ENCODE data around the gene AVPR2. TPM values are rescaled to one million over a fixed set of nuclear protein-coding genes. Genes with fewer than 3 reads are reported as not detected.

AVPR2 gene
- total RNA-seq, 1 experiment from 2014 or later: not detected

DNA sequence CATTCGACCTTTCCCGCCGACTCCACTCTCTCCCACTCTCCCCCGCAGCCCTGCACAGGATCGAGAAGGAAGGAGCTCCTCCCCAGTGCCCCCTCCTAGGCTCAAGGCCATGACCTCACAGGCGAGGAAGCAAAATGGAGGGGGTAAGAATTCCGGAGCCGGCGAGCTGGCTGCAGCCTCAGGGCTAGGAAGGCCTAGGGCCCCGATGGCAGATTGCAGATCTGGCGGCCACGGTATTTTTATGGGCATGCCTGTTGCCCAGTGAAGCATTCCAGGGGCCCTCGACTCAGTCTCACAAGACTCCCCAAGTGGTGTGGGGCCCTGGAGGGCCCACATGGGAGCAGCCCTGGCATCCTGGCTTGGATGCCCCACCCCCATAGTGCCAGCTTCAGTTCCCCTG, 17.6 kb upstream of the AVPR2 start:
- Histone ChIP-seq H3K27me3 (ENCODE audit: control insufficient read depth, insufficient read depth, low read length) (peaks cover 1% of the 10 kb centered on the region; the same call in 1 of the 2 replicates), H3K4me3 (ENCODE audit: insufficient read depth, low read depth, low read length) (peak overlapping the region; percentile 54), H3K36me3 (replicated peaks; ENCODE audit: control insufficient read depth, insufficient read depth, low read length) (no peaks in the 10 kb centered on the region)
- no peak for DNase-seq

DNA sequence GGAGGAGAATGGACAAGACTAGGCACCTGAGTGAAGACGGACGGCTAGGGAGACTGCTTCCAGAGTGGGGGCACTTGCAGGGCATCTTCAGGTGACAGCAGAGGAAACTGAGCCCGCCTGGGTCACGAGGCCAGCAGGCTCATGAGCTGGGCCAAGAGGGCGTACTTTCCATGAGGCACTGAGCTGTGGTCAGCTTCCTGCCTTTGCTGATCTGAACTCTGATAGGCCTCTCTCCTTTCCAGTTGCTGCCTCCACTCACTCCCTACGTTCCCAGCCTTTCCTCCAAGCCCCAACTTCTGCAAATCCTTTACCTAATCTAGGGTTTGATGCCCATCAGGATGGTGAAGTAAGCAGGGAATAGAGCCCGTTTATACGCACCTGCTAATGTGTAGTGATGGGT, 17.1 kb upstream of the AVPR2 start:
- no peaks in the 10 kb centered on the region for H3K36me3 ChIP-seq (replicated peaks; ENCODE audit: control insufficient read depth, insufficient read depth, low read length)
- H3K4me3 ChIP-seq (ENCODE audit: insufficient read depth, low read depth, low read length): no peak overlapping the region
- no peak for DNase-seq
- peaks cover 1% of the 10 kb centered on the region; the same call in 1 of the 2 replicates for H3K27me3 ChIP-seq (ENCODE audit: control insufficient read depth, insufficient read depth, low read length)

DNA sequence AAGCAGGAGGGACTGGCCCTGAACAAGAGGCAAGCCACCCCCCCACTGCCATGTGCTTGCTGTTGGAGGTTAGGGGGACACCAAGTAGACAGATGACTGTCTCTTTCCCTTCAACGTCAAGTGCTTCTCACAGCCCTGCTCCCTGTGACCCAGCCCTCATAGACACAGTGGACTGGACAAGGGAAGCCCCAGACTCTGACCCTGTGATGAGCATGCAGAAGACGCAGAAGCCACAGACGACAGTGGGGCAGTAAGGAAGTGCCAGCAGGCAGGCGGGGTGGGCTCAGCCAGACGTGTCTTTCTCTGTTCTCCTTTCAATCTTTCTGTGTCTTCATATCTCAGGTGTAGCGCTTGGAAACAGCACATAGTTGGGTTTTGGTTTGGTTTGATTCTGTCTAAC, 16.1 kb upstream of the AVPR2 start:
- H3K4me3 ChIP-seq (ENCODE audit: insufficient read depth, low read depth, low read length): no peak overlapping the region
- H3K36me3 ChIP-seq (replicated peaks; ENCODE audit: control insufficient read depth, insufficient read depth, low read length): no peaks in the 10 kb centered on the region
- peaks cover 1% of the 10 kb centered on the region; the same call in 1 of the 2 replicates for H3K27me3 ChIP-seq (ENCODE audit: control insufficient read depth, insufficient read depth, low read length)
- no peak for DNase-seq

DNA sequence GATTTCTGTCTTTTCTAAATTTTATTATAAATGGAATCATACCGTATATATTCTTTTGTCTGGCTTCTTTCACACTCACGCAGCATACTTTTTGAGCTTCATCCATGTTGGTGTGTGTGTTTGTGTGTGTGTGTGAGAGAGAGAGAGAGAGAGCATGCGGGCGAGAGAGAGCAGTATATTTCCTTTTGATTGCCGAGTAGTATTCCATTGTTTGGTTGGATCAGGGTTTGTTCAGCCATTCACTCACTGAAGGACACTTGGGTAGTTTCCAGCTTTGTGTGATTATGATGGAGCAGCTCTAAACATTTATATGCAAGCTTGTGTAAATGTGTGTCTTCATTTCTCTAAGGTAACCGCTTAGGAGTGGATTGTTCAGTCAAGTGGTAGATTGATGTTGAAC, 15.3 kb upstream of the AVPR2 start:
- no peak for DNase-seq
- H3K36me3 ChIP-seq (replicated peaks; ENCODE audit: control insufficient read depth, insufficient read depth, low read length): no peaks in the 10 kb centered on the region
- no peak overlapping the region for H3K4me3 ChIP-seq (ENCODE audit: insufficient read depth, low read depth, low read length)
- H3K27me3 ChIP-seq (ENCODE audit: control insufficient read depth, insufficient read depth, low read length): peaks cover 1% of the 10 kb centered on the region; the same call in 1 of the 2 replicates

- H3K27me3 ChIP-seq (ENCODE audit: control insufficient read depth, insufficient read depth, low read length): no peaks in the 10 kb centered on the region
- no peak for DNase-seq
- no peaks in the 10 kb centered on the region for H3K36me3 ChIP-seq (replicated peaks; ENCODE audit: control insufficient read depth, insufficient read depth, low read length)
These were observed 6.6 kb upstream of the AVPR2 start for GRCh38 chrX:153897899-153898298.

GRCh38 chrX:153900831-153901752, 3.4 kb upstream of the AVPR2 start:
- no peak overlapping the region for H3K4me3 ChIP-seq (ENCODE audit: insufficient read depth, low read depth, low read length)
- no peaks in the 10 kb centered on the region for H3K36me3 ChIP-seq (replicated peaks; ENCODE audit: control insufficient read depth, insufficient read depth, low read length)
- H3K27me3 ChIP-seq (ENCODE audit: control insufficient read depth, insufficient read depth, low read length): no peaks in the 10 kb centered on the region
- peak; percentile 76 for DNase-seq

More at GRCh38 chrX:153897899-153898298, 6.6 kb upstream of the AVPR2 start:
- H3K4me3 ChIP-seq (ENCODE audit: insufficient read depth, low read depth, low read length): no peak overlapping the region

- no peak for DNase-seq
- Histone ChIP-seq H3K36me3 (replicated peaks; ENCODE audit: control insufficient read depth, insufficient read depth, low read length) (no peaks in the 10 kb centered on the region), H3K27me3 (ENCODE audit: control insufficient read depth, insufficient read depth, low read length) (no peaks in the 10 kb centered on the region), H3K4me3 (ENCODE audit: insufficient read depth, low read depth, low read length) (no peak overlapping the region)
These were observed 2.7 kb upstream of the AVPR2 start for GRCh38 chrX:153901753-153902140.

DNA sequence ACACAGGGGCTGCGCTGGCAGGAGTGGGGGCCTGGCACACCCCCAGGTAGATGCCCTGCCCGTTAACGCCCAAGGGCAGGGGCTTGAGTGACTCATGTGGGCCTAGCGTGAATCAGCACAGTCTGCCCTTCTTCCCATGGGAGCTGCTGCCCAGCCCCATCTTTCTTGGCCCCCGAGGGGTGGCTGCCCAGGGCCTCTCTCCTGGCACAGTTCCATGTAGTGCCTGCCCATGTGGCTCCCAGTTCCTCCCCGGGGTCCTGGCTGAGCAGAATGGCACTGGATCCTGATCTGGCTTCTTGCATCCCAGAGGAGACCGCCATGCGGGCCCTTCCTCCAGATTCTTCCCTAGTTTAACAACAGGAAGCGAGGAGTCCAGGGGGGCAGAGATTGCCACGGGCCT, 2.1 kb upstream of the AVPR2 start:
- DNase-seq: peak; percentile 40
- H3K36me3 ChIP-seq (replicated peaks; ENCODE audit: control insufficient read depth, insufficient read depth, low read length): no peaks in the 10 kb centered on the region

DNA sequence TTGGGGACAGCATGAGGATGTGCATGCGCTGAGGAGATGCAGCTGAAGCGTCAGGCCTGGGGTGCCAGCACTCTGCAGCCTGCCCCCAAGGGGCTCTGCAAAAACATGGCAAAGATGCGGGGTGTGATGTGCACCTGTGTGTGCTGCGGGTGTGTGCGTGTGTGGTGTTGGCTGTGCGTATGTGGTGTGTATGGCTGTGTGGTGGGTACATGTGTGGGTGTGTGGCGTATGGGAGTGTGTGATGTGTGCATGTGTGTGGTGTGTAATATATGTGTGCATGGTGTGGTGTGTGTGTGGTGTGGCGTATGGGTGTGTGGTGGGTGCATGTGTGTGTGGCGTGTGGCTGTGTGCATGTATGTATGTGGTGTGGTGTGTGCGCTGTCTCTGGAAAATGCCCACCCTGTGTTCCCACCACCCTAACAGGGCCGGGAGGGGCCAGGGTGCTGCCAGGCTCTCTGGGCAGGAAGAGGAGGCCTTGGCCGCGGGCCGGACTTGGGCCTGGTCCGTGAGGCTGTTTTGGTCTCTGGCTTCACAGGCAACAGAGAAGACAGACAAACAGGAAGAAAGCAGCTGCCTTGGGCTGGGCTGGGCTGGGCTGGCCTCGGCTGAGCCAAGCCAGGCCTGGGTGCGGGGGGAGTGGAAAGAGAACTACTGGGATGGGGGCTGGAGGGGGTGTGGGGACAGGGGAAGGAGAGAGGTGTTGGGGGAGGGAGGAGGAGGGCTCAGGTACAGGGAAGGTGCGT, 1.1 kb upstream of the AVPR2 start:
- no peaks in the 10 kb centered on the region for H3K27me3 ChIP-seq (ENCODE audit: control insufficient read depth, insufficient read depth, low read length)
- no peaks in the 10 kb centered on the region for H3K36me3 ChIP-seq (replicated peaks; ENCODE audit: control insufficient read depth, insufficient read depth, low read length)
- DNase-seq: peak; percentile 58
- H3K4me3 ChIP-seq (ENCODE audit: insufficient read depth, low read depth, low read length): no peak overlapping the region

More for the DNA sequence above, 2.1 kb upstream of the AVPR2 start:
- Histone ChIP-seq H3K4me3 (ENCODE audit: insufficient read depth, low read depth, low read length) (no peak overlapping the region), H3K27me3 (ENCODE audit: control insufficient read depth, insufficient read depth, low read length) (no peaks in the 10 kb centered on the region)

DNA sequence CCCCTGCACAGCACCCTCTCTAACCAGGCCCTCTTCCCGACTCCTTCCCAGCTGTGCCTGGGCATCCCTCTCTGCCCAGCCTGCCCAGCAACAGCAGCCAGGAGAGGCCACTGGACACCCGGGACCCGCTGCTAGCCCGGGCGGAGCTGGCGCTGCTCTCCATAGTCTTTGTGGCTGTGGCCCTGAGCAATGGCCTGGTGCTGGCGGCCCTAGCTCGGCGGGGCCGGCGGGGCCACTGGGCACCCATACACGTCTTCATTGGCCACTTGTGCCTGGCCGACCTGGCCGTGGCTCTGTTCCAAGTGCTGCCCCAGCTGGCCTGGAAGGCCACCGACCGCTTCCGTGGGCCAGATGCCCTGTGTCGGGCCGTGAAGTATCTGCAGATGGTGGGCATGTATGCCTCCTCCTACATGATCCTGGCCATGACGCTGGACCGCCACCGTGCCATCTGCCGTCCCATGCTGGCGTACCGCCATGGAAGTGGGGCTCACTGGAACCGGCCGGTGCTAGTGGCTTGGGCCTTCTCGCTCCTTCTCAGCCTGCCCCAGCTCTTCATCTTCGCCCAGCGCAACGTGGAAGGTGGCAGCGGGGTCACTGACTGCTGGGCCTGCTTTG, 1.1 kb downstream of the AVPR2 start:
- Histone ChIP-seq H3K27me3 (ENCODE audit: control insufficient read depth, insufficient read depth, low read length) (no peaks in the 10 kb centered on the region), H3K4me3 (ENCODE audit: insufficient read depth, low read depth, low read length) (no peak overlapping the region), H3K36me3 (replicated peaks; ENCODE audit: control insufficient read depth, insufficient read depth, low read length) (no peaks in the 10 kb centered on the region; the same call in 1 of the 2 replicates)
- no peak for DNase-seq

DNA sequence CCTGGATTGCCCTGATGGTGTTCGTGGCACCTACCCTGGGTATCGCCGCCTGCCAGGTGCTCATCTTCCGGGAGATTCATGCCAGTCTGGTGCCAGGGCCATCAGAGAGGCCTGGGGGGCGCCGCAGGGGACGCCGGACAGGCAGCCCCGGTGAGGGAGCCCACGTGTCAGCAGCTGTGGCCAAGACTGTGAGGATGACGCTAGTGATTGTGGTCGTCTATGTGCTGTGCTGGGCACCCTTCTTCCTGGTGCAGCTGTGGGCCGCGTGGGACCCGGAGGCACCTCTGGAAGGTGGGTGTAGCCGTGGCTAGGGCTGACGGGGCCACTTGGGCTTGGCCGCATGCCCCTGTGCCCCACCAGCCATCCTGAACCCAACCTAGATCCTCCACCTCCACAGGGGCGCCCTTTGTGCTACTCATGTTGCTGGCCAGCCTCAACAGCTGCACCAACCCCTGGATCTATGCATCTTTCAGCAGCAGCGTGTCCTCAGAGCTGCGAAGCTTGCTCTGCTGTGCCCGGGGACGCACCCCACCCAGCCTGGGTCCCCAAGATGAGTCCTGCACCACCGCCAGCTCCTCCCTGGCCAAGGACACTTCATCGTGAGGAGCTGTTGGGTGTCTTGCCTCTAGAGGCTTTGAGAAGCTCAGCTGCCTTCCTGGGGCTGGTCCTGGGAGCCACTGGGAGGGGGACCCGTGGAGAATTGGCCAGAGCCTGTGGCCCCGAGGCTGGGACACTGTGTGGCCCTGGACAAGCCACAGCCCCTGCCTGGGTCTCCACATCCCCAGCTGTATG, 1.8 kb downstream of the AVPR2 start:
- Histone ChIP-seq H3K27me3 (ENCODE audit: control insufficient read depth, insufficient read depth, low read length) (no peaks in the 10 kb centered on the region), H3K36me3 (replicated peaks; ENCODE audit: control insufficient read depth, insufficient read depth, low read length) (no peaks in the 10 kb centered on the region; the same call in 1 of the 2 replicates), H3K4me3 (ENCODE audit: insufficient read depth, low read depth, low read length) (no peak overlapping the region)
- no peak for DNase-seq

- Histone ChIP-seq H3K27me3 (ENCODE audit: control insufficient read depth, insufficient read depth, low read length) (no peaks in the 10 kb centered on the region), H3K36me3 (replicated peaks; ENCODE audit: control insufficient read depth, insufficient read depth, low read length) (no peaks in the 10 kb centered on the region; the same call in 1 of the 2 replicates), H3K4me3 (ENCODE audit: insufficient read depth, low read depth, low read length) (no peak overlapping the region)
- DNase-seq: no peak
These were observed 3.0 kb downstream of the AVPR2 start for GRCh38 chrX:153907456-153907855.

- Histone ChIP-seq H3K27me3 (ENCODE audit: control insufficient read depth, insufficient read depth, low read length) (no peaks in the 10 kb centered on the region), H3K36me3 (replicated peaks; ENCODE audit: control insufficient read depth, insufficient read depth, low read length) (no peaks in the 10 kb centered on the region; the same call in 1 of the 2 replicates), H3K4me3 (ENCODE audit: insufficient read depth, low read depth, low read length) (no peak overlapping the region)
- no peak for DNase-seq
These were observed 3.9 kb downstream of the AVPR2 start for GRCh38 chrX:153908219-153908860.
